H1 (cell line): Measurements from ENCODE around the gene EXD3. TPM values are rescaled to one million over a fixed set of nuclear protein-coding genes. Genes with fewer than 3 reads are reported as not detected.

Experiments
- CTCF ChIA-PET: fragments of 300-600 bp; sonication (Branson Sonifier 250); formaldehyde crosslinking; loops from one replicate; lab custom pipeline; 2021; ENCODE audit not compliant: partially characterized antibody; lab: Charles Lee
- POLR2A ChIA-PET: fragments of 300-600 bp; sonication (Branson Sonifier 250); formaldehyde crosslinking; loops from one replicate; lab custom pipeline; 2021; ENCODE audit warnings: inconsistent platforms; ENCODE audit not compliant: partially characterized antibody; lab: Charles Lee
- DNase-seq, 2 experiments: peaks; one replicate each; pipeline versions ENCODE4 v3.0.0 to v3.0.0-alpha.2; 2010 to 2022; ENCODE audit warnings: low spot score in 2 of 2, low read depth in 1 of 2, mixed read lengths in 1 of 2
- FAIRE-seq: peaks from 2 replicates; lab custom pipeline; 2011; peaks lifted over from hg19 to GRCh38; lab: Jason Lieb, UNC
- H2AFZ ChIP-seq: 2 replicates; pipeline ENCODE4 v1.8.1; 2012; ENCODE audit warnings: low read length, inconsistent platforms
- H2AK5ac ChIP-seq: 2 replicates; pipeline ENCODE4 v1.6.1; 2013; ENCODE audit warnings: low read depth, low read length
- H2BK120ac ChIP-seq: replicated peaks from 2 replicates; pipeline ENCODE3; 2013; ENCODE audit warnings: low read depth, low read length, inconsistent platforms
- H2BK12ac ChIP-seq: 2 replicates; pipeline ENCODE4 v1.6.1; 2013; ENCODE audit warnings: low read depth, low read length
- H2BK15ac ChIP-seq: 2 replicates; pipeline ENCODE4 v1.6.1; 2013; ENCODE audit warnings: low read length
- H2BK20ac ChIP-seq: 2 replicates; pipeline ENCODE4 v1.6.1; 2013; ENCODE audit warnings: low read length
- H2BK5ac ChIP-seq: 2 replicates; pipeline ENCODE4 v1.6.1; 2013; ENCODE audit warnings: low read depth, low read length
- H3K14ac ChIP-seq: 2 replicates; pipeline ENCODE4 v1.6.1; 2013; ENCODE audit warnings: inconsistent platforms; ENCODE audit not compliant: insufficient read length
- H3K18ac ChIP-seq: 2 replicates; pipeline ENCODE4 v1.6.1; 2013; ENCODE audit warnings: low read length; ENCODE audit errors: extremely low read depth
- H3K23ac ChIP-seq: 2 replicates; pipeline ENCODE4 v1.6.1; 2013; ENCODE audit warnings: inconsistent platforms; ENCODE audit not compliant: insufficient read length
- H3K23me2 ChIP-seq: 2 replicates; pipeline ENCODE4 v1.6.1; 2013; ENCODE audit warnings: low read depth, low read length
- H3K27ac ChIP-seq: 2 replicates; pipeline ENCODE4 v1.6.1; 2011; ENCODE audit warnings: low read depth, low read length, inconsistent platforms
- H3K27me3 ChIP-seq, 4 experiments: replicated peaks in 1 of 4; 1 replicate in 1 of 4; 2 replicates in 3 of 4; pipeline versions ENCODE4 v1.6.1 to v1.8.1; 2011 to 2013; ENCODE audit warnings: low read length in 3 of 4, mild to moderate bottlenecking in 3 of 4, inconsistent platforms in 2 of 4, mixed read lengths in 2 of 4, moderate library complexity in 1 of 4; ENCODE audit not compliant: control insufficient read depth in 3 of 4, insufficient read depth in 3 of 4; ENCODE audit errors: extremely low read depth in 1 of 4
- H3K36me3 ChIP-seq, 4 experiments: 2 replicates each; pipeline versions ENCODE4 v1.6.1 to v1.8.1; 2011 to 2013; ENCODE audit warnings: mild to moderate bottlenecking in 4 of 4, low read length in 3 of 4, moderate library complexity in 2 of 4, control low read depth in 1 of 4, inconsistent platforms in 1 of 4; ENCODE audit not compliant: insufficient read depth in 4 of 4, control insufficient read depth in 2 of 4
- H3K4ac ChIP-seq: replicated peaks from 2 replicates; pipeline ENCODE3; 2013; ENCODE audit warnings: low read length, low read depth, mixed read lengths, inconsistent platforms; ENCODE audit not compliant: insufficient read length
- H3K4me1 ChIP-seq, 4 experiments: replicated peaks in 1 of 4; 1 replicate in 1 of 4; 2 replicates in 3 of 4; pipeline versions ENCODE4 v1.6.1 to v1.8.1; 2011 to 2013; ENCODE audit warnings: low read length in 3 of 4, inconsistent platforms in 2 of 4, mixed read lengths in 1 of 4; ENCODE audit not compliant: insufficient read depth in 4 of 4, control insufficient read depth in 3 of 4
- H3K4me2 ChIP-seq, 2 experiments: 2 replicates each; pipeline versions ENCODE4 v1.6.1 to v1.8.1; 2011 to 2013; ENCODE audit warnings: low read depth in 2 of 2, low read length in 2 of 2, control low read depth in 1 of 2, inconsistent platforms in 1 of 2, mild to moderate bottlenecking in 1 of 2; ENCODE audit not compliant: insufficient read depth in 1 of 2
- H3K4me3 ChIP-seq, 4 experiments: fragments of 200-600, 300-600 bp in 1 of 4; sonication (generic), shearing (Covaris generic), sonication (Bioruptor Twin) in 1 of 4; 2 replicates each; pipeline versions ENCODE4 v1.5.1 to v1.8.1; 2011 to 2016; ENCODE audit warnings: low read length in 4 of 4, low read depth in 3 of 4, control low read depth in 2 of 4, inconsistent platforms in 2 of 4, mild to moderate bottlenecking in 2 of 4, mixed read lengths in 1 of 4, moderate library complexity in 1 of 4; ENCODE audit not compliant: insufficient read depth in 2 of 4; ENCODE audit errors: extremely low read depth in 1 of 4
- H3K56ac ChIP-seq: replicated peaks from 2 replicates; pipeline ENCODE3; 2013; ENCODE audit warnings: low read depth, mild to moderate bottlenecking, mixed read lengths, low read length, inconsistent platforms; ENCODE audit not compliant: insufficient read length
- H3K79me1 ChIP-seq: 2 replicates; pipeline ENCODE4 v1.6.1; 2013; ENCODE audit warnings: low read depth, low read length, control low read depth
- H3K79me2 ChIP-seq, 2 experiments: 2 replicates each; pipeline versions ENCODE4 v1.6.1 to v1.8.1; 2012 to 2013; ENCODE audit warnings: low read length in 2 of 2, mild to moderate bottlenecking in 2 of 2, inconsistent platforms in 1 of 2; ENCODE audit not compliant: insufficient read depth in 2 of 2, control insufficient read depth in 1 of 2
- H3K9ac ChIP-seq, 4 experiments: replicated peaks in 1 of 4; 1 replicate in 1 of 4; 2 replicates in 3 of 4; pipeline versions ENCODE4 v1.6.1 to v1.8.1; 2011 to 2013; ENCODE audit warnings: low read depth in 3 of 4, low read length in 3 of 4, control low read depth in 2 of 4, mild to moderate bottlenecking in 2 of 4, moderate library complexity in 2 of 4, inconsistent platforms in 1 of 4; ENCODE audit errors: extremely low read depth in 1 of 4
- H3K9me3 ChIP-seq, 2 experiments: 2 replicates each; pipeline versions ENCODE4 v1.6.1 to v1.8.1; 2012 to 2013; ENCODE audit warnings: mild to moderate bottlenecking in 2 of 2, moderate library complexity in 2 of 2, control low read depth in 1 of 2, inconsistent platforms in 1 of 2, low read depth in 1 of 2, low read length in 1 of 2, mixed read lengths in 1 of 2; ENCODE audit not compliant: insufficient read depth in 2 of 2
- H4K20me1 ChIP-seq, 2 experiments: replicated peaks in 1 of 2; 2 replicates each; pipeline versions ENCODE3 to v1.8.1; 2011 to 2013; ENCODE audit warnings: inconsistent platforms in 2 of 2, low read length in 2 of 2, mild to moderate bottlenecking in 1 of 2; ENCODE audit not compliant: insufficient read depth in 2 of 2, control insufficient read depth in 1 of 2
- H4K5ac ChIP-seq: 2 replicates; pipeline ENCODE4 v1.6.1; 2013; ENCODE audit warnings: low read length, low read depth, mixed read lengths, inconsistent platforms; ENCODE audit not compliant: insufficient read length
- H4K8ac ChIP-seq: 2 replicates; pipeline ENCODE4 v1.8.0; 2013; ENCODE audit warnings: mild to moderate bottlenecking, moderate library complexity, low read length, inconsistent platforms; ENCODE audit not compliant: insufficient read depth; ENCODE audit errors: extremely low read depth
- H4K91ac ChIP-seq: replicated peaks from 2 replicates; pipeline ENCODE3; 2013; ENCODE audit warnings: low read length, mixed read lengths, inconsistent platforms; ENCODE audit not compliant: insufficient read length
- ATF3 ChIP-seq: IDR thresholded peaks from 2 replicates; pipeline ENCODE4 v1.6.1; 2011; ENCODE audit warnings: low read depth, mild to moderate bottlenecking, low read length; ENCODE audit not compliant: insufficient read depth
- KDM5A ChIP-seq: fragments of 200-600 bp; IDR thresholded peaks from 2 replicates; pipeline ENCODE4 v1.7.1; 2012; ENCODE audit warnings: mild to moderate bottlenecking, low read length, inconsistent platforms, mixed read lengths
- POU5F1 ChIP-seq: IDR thresholded peaks from 2 replicates; pipeline ENCODE4 v1.6.1; 2011; ENCODE audit warnings: low read depth, mild to moderate bottlenecking, low read length, moderate library complexity
- SP2 ChIP-seq: IDR thresholded peaks from 2 replicates; pipeline ENCODE4 v1.6.1; 2012; ENCODE audit warnings: mild to moderate bottlenecking, low read length, inconsistent platforms
- SUZ12 ChIP-seq: fragments of 200-600 bp; sonication (generic); IDR thresholded peaks from 2 replicates; pipeline ENCODE4 v1.6.1; 2012; ENCODE audit warnings: mild to moderate bottlenecking, inconsistent platforms, low read length, moderate library complexity, mixed read lengths
- YY1 ChIP-seq: IDR thresholded peaks from 2 replicates; pipeline ENCODE4 v1.6.1; 2011; ENCODE audit warnings: low read depth, mild to moderate bottlenecking, low read length
- WGBS, 2 experiments: shearing (Covaris generic) in 1 of 2; methylation state at CpG; one replicate each; pipeline versions ENCODE4 v1.1.6 to v1.1.7; 2013 to 2015; ENCODE audit warnings: low lambda C conversion rate in 2 of 2, mixed read lengths in 2 of 2, inconsistent platforms in 1 of 2, low coverage in 1 of 2, missing lambda C conversion rate in 1 of 2; ENCODE audit not compliant: insufficient replicate concordance in 2 of 2, insufficient coverage in 1 of 2, insufficient read length in 1 of 2; ENCODE audit errors: extremely low coverage in 1 of 2, missing lambda C conversion rate in 1 of 2; 5-methylcytosine and 5-hydroxymethylcytosine counted together
- polyA plus RNA-seq, 7 experiments: library from polyadenylated mRNA; depleted of rRNA in 3 of 7; stranded (reverse) in 5 of 7; unstranded in 2 of 7; fragments of >200 nt in 5 of 7; fragments of 200-250 nt in 2 of 7; gene quantifications; 1 replicate in 5 of 7; 2 replicates in 1 of 7; 4 replicates in 1 of 7; pipeline versions ENCODE4 v1.2.1 to v1.2.3, GENCODE V29; 2011 to 2013; ENCODE audit warnings: missing spikeins in 2 of 7, mixed read lengths in 2 of 7
- total RNA-seq: library from RNA; stranded (reverse); fragmentation: NEBNext Ultra II Directional; extraction: Animal tissue kit (Norgen Biotek cat#: 25700); gene quantifications from 2 replicates; pipeline ENCODE4 v1.2.1, GENCODE V29; 2021

The EXD3 gene
- total and polyA plus RNA-seq, 2 of the 8 experiments (the other 6 are each of a cell fraction or from before 2014, with no cell fraction given) = 7.2 to 9.4 TPM

- Histone ChIP-seq H2AK5ac (no peak overlapping the region), H4K5ac (no peak overlapping the region), H2BK15ac (no peak overlapping the region), H3K9ac (no peak overlapping the region), H3K79me2 (no peaks in the 10 kb centered on the region), H3K14ac (no peak overlapping the region), H3K4ac (no peak overlapping the region), H3K4me3 (no peak overlapping the region), H3K56ac (no peak overlapping the region), H2BK5ac (no peak overlapping the region), H3K23me2 (no peaks in the 10 kb centered on the region), H4K91ac (no peak overlapping the region), H3K4me1 (no peaks in the 10 kb centered on the region), H3K36me3 (no peaks in the 10 kb centered on the region), H2BK12ac (no peak overlapping the region), H3K4me2 (no peak overlapping the region), H2BK20ac (no peak overlapping the region), H3K23ac (no peak overlapping the region), H3K18ac (no peak overlapping the region), H3K79me1 (no peaks in the 10 kb centered on the region), H4K8ac (no peak overlapping the region), H2BK120ac (no peak overlapping the region), H2AFZ (no peak overlapping the region), H3K9me3 (peaks cover 25 to 41% of the 10 kb centered on the region in 2 experiments), H4K20me1 (no peaks in the 10 kb centered on the region), H3K27ac (no peak overlapping the region), H3K27me3 (no peaks in the 10 kb centered on the region)
- FAIRE-seq = no peak
- no peak for DNase-seq
- 80% methylated on average over 7 of the region's 7 CpGs; no CpG with 5 or more reads in 1 of the 2 experiments for WGBS, 2 experiments
- ChIA-PET POLR2A (interaction anchor here (0.9 kb wide), 1 partner anchor 8 kb away, joined by 3 read pairs; no protein-coding TSS in a partner anchor), CTCF (no interaction called here)
- no peak for TF ChIP-seq KDM5A
- TF ChIP-seq YY1 = no peak
- TF ChIP-seq POU5F1 = no peak
- TF ChIP-seq ATF3 = no peak
- TF ChIP-seq SP2 = no peak
- no peak for TF ChIP-seq SUZ12
These were observed 80.5 kb downstream of the EXD3 start for GRCh38 chr9:137342482-137342881.
